Measurements from ENCODE around the gene EXOC3L4.

- TF ChIP-seq CTCF (IDR thresholded peaks at IDR 0.05 in 2 of 3, conservative IDR thresholded peaks at IDR 0.05 in 1 of 3; ENCODE audit: borderline replicate concordance in 1 of 3, insufficient read depth in 1 of 3, low read depth in 2 of 3, low read length in 2 of 3) (no peak), SP1 (IDR thresholded peaks at IDR 0.05; ENCODE audit: low read depth) (no peak), POLR2A (IDR thresholded peaks at IDR 0.05; ENCODE audit: borderline replicate concordance, extremely low read depth, insufficient read depth, insufficient read length) (no peak), EZH2phosphoT487 (IDR thresholded peaks at IDR 0.05; ENCODE audit: borderline replicate concordance) (no peak), MAX (IDR thresholded peaks at IDR 0.05) (no peak), ATF3 (IDR thresholded peaks at IDR 0.05) (no peak), JUND (IDR thresholded peaks at IDR 0.05) (no peak), ELF1 (IDR thresholded peaks at IDR 0.05; ENCODE audit: borderline replicate concordance, low read depth) (no peak), CBX3 (IDR thresholded peaks at IDR 0.05; ENCODE audit: low read depth) (no peak)
Observed at GRCh38 chr14:103058164-103059055, 36.1 kb upstream of the EXOC3L4 start.

All from HCT116 (cell line).